ENCODE results near the gene MAPK8IP1. TPM values are rescaled to one million over a fixed set of nuclear protein-coding genes. Genes with fewer than 3 reads are reported as not detected.
A peak's percentile ranks its signal among the peaks of the same experiment; 100 is the strongest.

MAPK8IP1 gene
- total RNA-seq, 1 experiment from 2014 or later, result 8.2 TPM

GRCh38 chr11:45843158-45843924, 42.1 kb upstream of the MAPK8IP1 start:
- peak; percentile 91 to 94 for DNase-seq
- no peaks in the 10 kb centered on the region for H3K36me3 ChIP-seq (ENCODE audit: control insufficient read depth, insufficient read depth, low read length)
- Mint-ChIP-seq H3K27ac (ENCODE audit: unreplicated experiment) (peak overlapping the region; percentile 100), H3K9me3 (ENCODE audit: unreplicated experiment) (no peaks in the 10 kb centered on the region), H3K36me3 (ENCODE audit: insufficient read depth, unreplicated experiment) (peaks cover 20% of the 10 kb centered on the region), H3K4me1 (ENCODE audit: low read depth, unreplicated experiment) (peaks cover 16% of the 10 kb centered on the region), H3K4me3 (ENCODE audit: unreplicated experiment) (peak overlapping the region; percentile 80), H3K27me3 (ENCODE audit: insufficient read depth, unreplicated experiment) (no peaks in the 10 kb centered on the region)
- ChIA-PET CTCF (interaction anchor here (0.7 kb wide), 1 partner anchor 72 kb away, joined by 3 read pairs; no protein-coding TSS in a partner anchor), POLR2A (interaction anchor here (0.6 kb wide), 1 partner anchor 19 kb away, joined by 3 read pairs; no protein-coding TSS in a partner anchor)
- peaks cover 8% of the 10 kb centered on the region for H3K4me1 ChIP-seq
- H3K4me3 ChIP-seq (ENCODE audit: low read depth, low read length), result peak overlapping the region; percentile 22
- no peaks in the 10 kb centered on the region for H3K9me3 ChIP-seq
- TF ChIP-seq CTCF (IDR thresholded peaks at IDR 0.05; ENCODE audit: insufficient read depth in 1 of 2, low read depth in 1 of 2, low read length in 1 of 2, severe bottlenecking in 1 of 2, unreplicated experiment in 1 of 2), result peak; percentile 91 to 93
- no TSS peak for BruUV-seq (replicated peaks)
- no peaks in the 10 kb centered on the region for H3K27me3 ChIP-seq (replicated peaks; ENCODE audit: control insufficient read depth, insufficient read depth, low read length)
- intact Hi-C loops (cut with micrococcal nuclease; ENCODE audit: unreplicated experiment), result loop anchor here (1.0 to 5.0 kb wide), 2 partner anchors 20 to 71 kb away; no protein-coding TSS in a partner anchor

GRCh38 chr11:45844822-45845578, 40.5 kb upstream of the MAPK8IP1 start:
- H3K27me3 Mint-ChIP-seq (ENCODE audit: insufficient read depth, unreplicated experiment), result no peaks in the 10 kb centered on the region
- H3K27ac Mint-ChIP-seq (ENCODE audit: unreplicated experiment), result no peak overlapping the region
- no peaks in the 10 kb centered on the region for H3K27me3 ChIP-seq (replicated peaks; ENCODE audit: control insufficient read depth, insufficient read depth, low read length)
- H3K4me3 Mint-ChIP-seq (ENCODE audit: unreplicated experiment), result no peak overlapping the region
- H3K9me3 ChIP-seq, result no peaks in the 10 kb centered on the region
- H3K36me3 ChIP-seq (ENCODE audit: control insufficient read depth, insufficient read depth, low read length), result no peaks in the 10 kb centered on the region
- peaks cover 18% of the 10 kb centered on the region for H3K4me1 ChIP-seq
- DNase-seq, result no peak
- intact Hi-C loops (cut with micrococcal nuclease; ENCODE audit: unreplicated experiment), result loop anchor here (5.0 kb wide), 1 partner anchor 73 kb away; no protein-coding TSS in a partner anchor
- H3K4me1 Mint-ChIP-seq (ENCODE audit: low read depth, unreplicated experiment), result peaks cover 26% of the 10 kb centered on the region
- CTCF ChIA-PET, result interaction anchor here (0.6 to 0.7 kb wide), 2 partner anchors 74 to 488 kb away, joined by 3 to 4 read pairs; no protein-coding TSS in a partner anchor
- no peaks in the 10 kb centered on the region for H3K9me3 Mint-ChIP-seq (ENCODE audit: unreplicated experiment)
- peaks cover 21% of the 10 kb centered on the region for H3K36me3 Mint-ChIP-seq (ENCODE audit: insufficient read depth, unreplicated experiment)
- no peak overlapping the region for H3K4me3 ChIP-seq (ENCODE audit: low read depth, low read length)
- no peak for TF ChIP-seq CTCF (IDR thresholded peaks at IDR 0.05; ENCODE audit: insufficient read depth in 1 of 2, low read depth in 1 of 2, low read length in 1 of 2, severe bottlenecking in 1 of 2, unreplicated experiment in 1 of 2)
- BruUV-seq (replicated peaks), result no TSS peak
- POLR2A ChIA-PET, result interaction anchor here (0.6 kb wide), 1 partner anchor 258 kb away, joined by 3 read pairs; no protein-coding TSS in a partner anchor

- H3K36me3 Mint-ChIP-seq (ENCODE audit: insufficient read depth, unreplicated experiment), result peaks cover 26% of the 10 kb centered on the region
- no peaks in the 10 kb centered on the region for H3K9me3 ChIP-seq
- intact Hi-C loops (cut with micrococcal nuclease; ENCODE audit: unreplicated experiment), result no loop called here
- DNase-seq, result no peak
- ChIA-PET POLR2A (interaction anchor here (0.7 to 1.0 kb wide), 3 partner anchors 22 to 104 kb away, joined by 3 to 9 read pairs (median 4); no protein-coding TSS in a partner anchor), CTCF (interaction anchor here (1.7 kb wide), 1 partner anchor 13 kb away, joined by 7 read pairs; no protein-coding TSS in a partner anchor)
- no peak overlapping the region for H3K4me3 Mint-ChIP-seq (ENCODE audit: unreplicated experiment)
- no peaks in the 10 kb centered on the region for H3K9me3 Mint-ChIP-seq (ENCODE audit: unreplicated experiment)
- H3K4me1 Mint-ChIP-seq (ENCODE audit: low read depth, unreplicated experiment), result peaks cover 26% of the 10 kb centered on the region
- no peaks in the 10 kb centered on the region for H3K27me3 ChIP-seq (replicated peaks; ENCODE audit: control insufficient read depth, insufficient read depth, low read length)
- no peak overlapping the region for H3K4me3 ChIP-seq (ENCODE audit: low read depth, low read length)
- H3K4me1 ChIP-seq, result peaks cover 18% of the 10 kb centered on the region
- no peak for TF ChIP-seq CTCF (IDR thresholded peaks at IDR 0.05; ENCODE audit: insufficient read depth in 1 of 2, low read depth in 1 of 2, low read length in 1 of 2, severe bottlenecking in 1 of 2, unreplicated experiment in 1 of 2)
- H3K27me3 Mint-ChIP-seq (ENCODE audit: insufficient read depth, unreplicated experiment), result no peaks in the 10 kb centered on the region
- H3K27ac Mint-ChIP-seq (ENCODE audit: unreplicated experiment), result peak overlapping the region; percentile 86
- no peaks in the 10 kb centered on the region for H3K36me3 ChIP-seq (ENCODE audit: control insufficient read depth, insufficient read depth, low read length)
- BruUV-seq (replicated peaks), result TSS peak; percentile 64
Measured at GRCh38 chr11:45846174-45846675, 39.2 kb upstream of the MAPK8IP1 start.
